DND-41 (cell line): ENCODE measurements around the gene BRAT1.

Source experiments
- ATAC-seq: fragments of 200-7000 bp; cut with Tn5 transposase; 3 replicates; pipeline ENCODE4 v1.9.1; 2021; ENCODE audit warnings: low read depth; ENCODE audit not compliant: insufficient read depth
- DNase-seq: peaks from one replicate; pipeline ENCODE4 v3.0.0-alpha.2; 2020
- H2AFZ ChIP-seq: 2 replicates; pipeline ENCODE4 v1.6.0; 2012; ENCODE audit warnings: low read depth, low read length
- H3K27ac ChIP-seq: 2 replicates; pipeline ENCODE4 v1.5.1; 2012; ENCODE audit warnings: low read length, inconsistent platforms
- H3K27me3 ChIP-seq: fragments of 200-600 bp; sonication (generic); 2 replicates; pipeline ENCODE4 v1.6.0; 2012; ENCODE audit warnings: low read length, mild to moderate bottlenecking, inconsistent platforms; ENCODE audit not compliant: insufficient read depth, poor library complexity
- H3K36me3 ChIP-seq: 2 replicates; pipeline ENCODE4 v1.5.1; 2012; ENCODE audit warnings: low read length, inconsistent platforms; ENCODE audit not compliant: insufficient read depth
- H3K4me1 ChIP-seq: 2 replicates; pipeline ENCODE4 v1.5.1; 2012; ENCODE audit warnings: mild to moderate bottlenecking, low read length; ENCODE audit not compliant: insufficient read depth
- H3K4me2 ChIP-seq: 2 replicates; pipeline ENCODE4 v1.6.0; 2012; ENCODE audit warnings: mild to moderate bottlenecking, moderate library complexity, low read length, inconsistent platforms; ENCODE audit not compliant: insufficient read depth
- H3K4me3 ChIP-seq, 2 experiments: fragments of 200-600 bp in 1 of 2; shearing (Covaris generic) in 1 of 2; 2 replicates each; pipeline ENCODE4 v1.5.1; 2012 to 2016; ENCODE audit warnings: inconsistent platforms in 2 of 2, low read length in 2 of 2, mild to moderate bottlenecking in 2 of 2, low read depth in 1 of 2, moderate library complexity in 1 of 2
- H3K79me2 ChIP-seq: 2 replicates; pipeline ENCODE4 v1.6.0; 2012; ENCODE audit warnings: low read length, inconsistent platforms; ENCODE audit not compliant: insufficient read depth
- H3K9ac ChIP-seq: 2 replicates; pipeline ENCODE4 v1.6.0; 2012; ENCODE audit warnings: low read depth, mild to moderate bottlenecking, inconsistent platforms, low read length, moderate library complexity
- H3K9me3 ChIP-seq: 2 replicates; pipeline ENCODE4 v1.5.1; 2012; ENCODE audit warnings: low read length, moderate library complexity, mild to moderate bottlenecking, inconsistent platforms; ENCODE audit not compliant: insufficient read depth, severe bottlenecking
- H4K20me1 ChIP-seq: 2 replicates; pipeline ENCODE4 v1.6.0; 2012; ENCODE audit warnings: low read length; ENCODE audit not compliant: insufficient read depth
- EZH2 ChIP-seq: IDR thresholded peaks from 3 replicates; pipeline ENCODE4 v1.6.1; 2012; ENCODE audit warnings: borderline replicate concordance, low read depth, mild to moderate bottlenecking, moderate library complexity, low read length, inconsistent platforms; ENCODE audit not compliant: severe bottlenecking
- TF ChIP-seq, protein P1 (sequence below): IDR thresholded peaks from 2 replicates; pipeline ENCODE4 v1.5.1; 2012; ENCODE audit warnings: borderline replicate concordance, low read length, moderate library complexity, mild to moderate bottlenecking; ENCODE audit not compliant: poor library complexity, severe bottlenecking; ENCODE audit errors: extremely low read depth

Gene BRAT1

DNA sequence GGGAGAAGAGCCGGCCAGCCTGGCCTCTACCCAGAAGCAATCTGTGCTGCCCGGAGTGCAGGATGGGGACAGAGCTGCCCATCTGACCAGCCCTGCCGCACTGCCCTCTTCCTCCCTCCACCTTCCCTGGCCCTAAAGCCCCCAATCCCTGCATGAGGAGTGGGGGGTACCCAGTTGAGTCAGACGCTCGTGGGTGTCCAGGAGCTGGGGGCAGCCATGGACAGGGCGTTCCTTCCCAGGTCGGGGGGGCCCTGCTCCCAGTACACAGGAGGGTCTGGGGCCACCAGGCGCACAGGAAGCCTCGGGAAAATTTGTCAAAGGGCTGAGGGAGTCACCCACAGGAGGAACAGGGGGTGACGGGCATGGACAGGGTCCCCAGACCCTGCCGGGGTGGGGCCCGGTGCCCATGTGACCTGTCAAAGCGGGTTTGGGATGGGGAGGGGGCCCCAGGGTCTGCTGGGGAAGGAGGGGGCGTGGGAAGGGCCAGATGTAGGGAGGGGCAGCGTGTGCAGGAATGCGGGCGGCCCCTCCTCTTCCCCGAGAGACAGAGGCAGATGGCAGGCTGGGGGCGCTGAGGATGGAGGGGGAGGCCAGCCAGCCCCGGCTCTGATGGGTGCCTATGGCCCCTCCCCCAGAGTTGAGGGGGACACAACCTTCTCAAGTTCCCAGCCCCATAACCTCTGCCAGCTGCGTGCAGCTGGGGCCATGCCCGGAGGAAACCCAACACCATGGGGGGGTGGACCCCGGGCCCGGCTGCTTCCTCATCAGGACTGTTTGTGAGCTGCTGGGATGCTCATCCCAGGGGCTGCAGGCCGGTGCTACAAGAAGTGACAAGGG, 57.6 kb downstream of the BRAT1 start:
- Histone ChIP-seq H3K4me1 (no peaks in the 10 kb centered on the region), H3K79me2 (no peaks in the 10 kb centered on the region), H3K36me3 (no peaks in the 10 kb centered on the region), H3K4me2 (no peak overlapping the region), H3K4me3 (no peak overlapping the region), H3K27ac (no peak overlapping the region), H2AFZ (no peak overlapping the region), H3K9me3 (no peaks in the 10 kb centered on the region), H3K27me3 (no peaks in the 10 kb centered on the region), H3K9ac (no peak overlapping the region), H4K20me1 (no peaks in the 10 kb centered on the region; the same call in 1 of the 2 replicates)
- DNase-seq: no peak
- no peak for TF ChIP-seq EZH2
- TF ChIP-seq, protein P1, sequence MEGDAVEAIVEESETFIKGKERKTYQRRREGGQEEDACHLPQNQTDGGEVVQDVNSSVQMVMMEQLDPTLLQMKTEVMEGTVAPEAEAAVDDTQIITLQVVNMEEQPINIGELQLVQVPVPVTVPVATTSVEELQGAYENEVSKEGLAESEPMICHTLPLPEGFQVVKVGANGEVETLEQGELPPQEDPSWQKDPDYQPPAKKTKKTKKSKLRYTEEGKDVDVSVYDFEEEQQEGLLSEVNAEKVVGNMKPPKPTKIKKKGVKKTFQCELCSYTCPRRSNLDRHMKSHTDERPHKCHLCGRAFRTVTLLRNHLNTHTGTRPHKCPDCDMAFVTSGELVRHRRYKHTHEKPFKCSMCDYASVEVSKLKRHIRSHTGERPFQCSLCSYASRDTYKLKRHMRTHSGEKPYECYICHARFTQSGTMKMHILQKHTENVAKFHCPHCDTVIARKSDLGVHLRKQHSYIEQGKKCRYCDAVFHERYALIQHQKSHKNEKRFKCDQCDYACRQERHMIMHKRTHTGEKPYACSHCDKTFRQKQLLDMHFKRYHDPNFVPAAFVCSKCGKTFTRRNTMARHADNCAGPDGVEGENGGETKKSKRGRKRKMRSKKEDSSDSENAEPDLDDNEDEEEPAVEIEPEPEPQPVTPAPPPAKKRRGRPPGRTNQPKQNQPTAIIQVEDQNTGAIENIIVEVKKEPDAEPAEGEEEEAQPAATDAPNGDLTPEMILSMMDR: no peak
- peak; percentile 25; the same call in 1 of the 3 replicates for ATAC-seq

DNA sequence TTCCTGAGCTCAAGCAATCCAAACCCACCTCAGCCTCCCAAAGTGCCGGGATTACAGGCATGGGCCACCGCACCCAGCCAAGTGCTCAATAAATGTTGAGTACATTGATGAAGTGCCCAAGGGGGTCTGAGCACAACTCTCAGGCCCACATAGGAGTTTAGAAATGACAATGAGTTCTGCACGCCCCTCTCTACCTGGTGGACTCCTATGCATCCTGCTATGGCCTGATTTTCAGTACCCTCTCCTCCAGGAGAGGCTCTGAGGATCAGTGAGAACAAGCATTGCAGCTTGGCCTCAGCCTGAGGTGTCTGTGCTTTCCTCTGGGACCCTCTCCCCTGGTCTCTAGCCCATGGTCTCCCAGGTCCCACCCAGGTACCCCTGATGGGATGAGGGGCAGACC, 58.3 kb downstream of the BRAT1 start:
- no peaks in the 10 kb centered on the region for H3K9me3 ChIP-seq
- TF ChIP-seq, protein P1: no peak
- TF ChIP-seq EZH2: no peak
- no peaks in the 10 kb centered on the region for H3K4me1 ChIP-seq
- DNase-seq (no peak), ATAC-seq (no peak)
- H3K9ac ChIP-seq: no peak overlapping the region
- no peak overlapping the region for H2AFZ ChIP-seq
- no peak overlapping the region for H3K4me3 ChIP-seq
- no peaks in the 10 kb centered on the region for H3K79me2 ChIP-seq
- no peak overlapping the region for H3K27ac ChIP-seq
- H4K20me1 ChIP-seq: no peaks in the 10 kb centered on the region; the same call in 1 of the 2 replicates
- H3K36me3 ChIP-seq: no peaks in the 10 kb centered on the region
- H3K4me2 ChIP-seq: no peak overlapping the region
- no peaks in the 10 kb centered on the region for H3K27me3 ChIP-seq

DNA sequence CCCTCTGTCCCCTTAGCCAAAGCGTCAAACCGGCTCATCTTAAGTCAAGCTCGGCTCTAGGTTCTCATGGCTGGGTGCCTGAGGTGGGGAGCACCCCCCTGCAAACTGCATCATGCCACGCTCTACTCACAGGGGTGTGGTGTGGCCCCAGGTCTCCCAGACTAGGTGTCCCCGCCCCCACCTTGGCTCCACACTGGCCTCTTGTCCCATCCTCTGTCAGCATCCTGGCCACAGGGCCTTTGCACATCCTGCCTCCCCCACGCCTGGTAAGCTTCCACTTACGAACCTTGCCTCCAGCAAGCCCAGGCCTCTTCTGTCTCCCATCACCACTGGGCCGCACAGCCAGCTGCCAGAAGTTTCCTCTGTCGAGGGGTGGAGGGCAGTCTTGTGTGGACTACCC, 58.9 kb downstream of the BRAT1 start:
- Histone ChIP-seq H3K79me2 (no peaks in the 10 kb centered on the region), H3K9ac (no peak overlapping the region), H3K27me3 (no peaks in the 10 kb centered on the region), H2AFZ (no peak overlapping the region), H3K9me3 (no peaks in the 10 kb centered on the region), H3K4me1 (no peaks in the 10 kb centered on the region), H3K36me3 (no peaks in the 10 kb centered on the region), H3K27ac (no peak overlapping the region), H3K4me2 (no peak overlapping the region), H4K20me1 (no peaks in the 10 kb centered on the region; the same call in 1 of the 2 replicates), H3K4me3 (no peak overlapping the region)
- TF ChIP-seq EZH2: no peak
- TF ChIP-seq, protein P1: no peak
- ATAC-seq (no peak), DNase-seq (no peak)
